Breast epithelium (tissue), 4 donors: ENCODE results near the gene MED8. TPM values are rescaled to one million over a fixed set of nuclear protein-coding genes. Genes with fewer than 3 reads are reported as not detected.

Experiments
- DNase-seq, 2 donors: peaks; one replicate each; pipeline ENCODE4 v3.0.0-alpha.2; 2019; ENCODE audit warnings: low spot score in 2 of 2
- H3K27ac ChIP-seq, 2 donors: fragments of 200-600 bp; sonication (generic) in 1 of 2; one replicate each; pipeline ENCODE4 v1.5.1; 2016 to 2019; ENCODE audit warnings: mild to moderate bottlenecking in 1 of 2
- H3K27me3 ChIP-seq, 2 donors: fragments of 200-600 bp; sonication (generic) in 1 of 2; one replicate each; pipeline versions ENCODE4 v1.5.1 to v1.6.0; 2017 to 2019; ENCODE audit warnings: control low read depth in 1 of 2, mild to moderate bottlenecking in 1 of 2
- H3K36me3 ChIP-seq: fragments of 200-600 bp; one replicate; pipeline ENCODE4 v1.5.1; 2019
- H3K4me1 ChIP-seq, 2 donors: fragments of 200-600 bp; sonication (generic); one replicate each; pipeline ENCODE4 v1.5.1; 2016 to 2019; ENCODE audit warnings: control low read depth in 1 of 2
- H3K4me3 ChIP-seq, 3 donors: fragments of 200-600 bp; sonication (generic); 1 replicate in 2 of 3; 2 replicates in 1 of 3; pipeline ENCODE4 v1.5.1; 2016 to 2019; ENCODE audit warnings: mild to moderate bottlenecking in 3 of 3, moderate library complexity in 2 of 3
- H3K9me3 ChIP-seq, 2 donors: fragments of 200-600 bp; sonication (generic) in 1 of 2; one replicate each; pipeline ENCODE4 v1.5.1; 2016 to 2019; ENCODE audit warnings: control low read depth in 1 of 2
- POLR2A ChIP-seq: fragments of 450-650 bp; IDR thresholded peaks from one replicate; pipeline ENCODE4 v1.6.1; 2016; ENCODE audit warnings: antibody characterized with exemption, mild to moderate bottlenecking, moderate library complexity
- POLR2AphosphoS5 ChIP-seq, 3 donors: sonication (generic); formaldehyde crosslinking; IDR thresholded peaks; one replicate each; pipeline ENCODE4 v1.6.1; 2017; ENCODE audit warnings: antibody characterized with exemption in 3 of 3
- intact Hi-C: fragments of 100-400 bp; cut with DNase I; formaldehyde crosslinking; loops from one replicate; pipeline ENCODE4 v1.15.1; 2023; ENCODE audit warnings: low total_unique reads
- total RNA-seq, 3 donors: library from RNA; depleted of rRNA; stranded (reverse); fragments of >200 nt; gene quantifications; one replicate each; pipeline ENCODE4 v1.1.0, GENCODE V29; 2016
- TF ChIP-seq, protein P1 (sequence below), 3 donors: fragments of 450-650 bp; IDR thresholded peaks; one replicate each; pipeline ENCODE4 v1.5.1; 2016 to 2017; ENCODE audit warnings: antibody characterized with exemption in 3 of 3, mild to moderate bottlenecking in 3 of 3, moderate library complexity in 3 of 3

The MED8 gene
- total RNA-seq, 3 donors from 2014 or later = 38.3 to 42.9 (median 38.8) TPM

GRCh38 chr1:43344267-43344850 is 45.2 kb downstream of the MED8 start:
- TF ChIP-seq POLR2A = no peak
- TF ChIP-seq, protein P1, sequence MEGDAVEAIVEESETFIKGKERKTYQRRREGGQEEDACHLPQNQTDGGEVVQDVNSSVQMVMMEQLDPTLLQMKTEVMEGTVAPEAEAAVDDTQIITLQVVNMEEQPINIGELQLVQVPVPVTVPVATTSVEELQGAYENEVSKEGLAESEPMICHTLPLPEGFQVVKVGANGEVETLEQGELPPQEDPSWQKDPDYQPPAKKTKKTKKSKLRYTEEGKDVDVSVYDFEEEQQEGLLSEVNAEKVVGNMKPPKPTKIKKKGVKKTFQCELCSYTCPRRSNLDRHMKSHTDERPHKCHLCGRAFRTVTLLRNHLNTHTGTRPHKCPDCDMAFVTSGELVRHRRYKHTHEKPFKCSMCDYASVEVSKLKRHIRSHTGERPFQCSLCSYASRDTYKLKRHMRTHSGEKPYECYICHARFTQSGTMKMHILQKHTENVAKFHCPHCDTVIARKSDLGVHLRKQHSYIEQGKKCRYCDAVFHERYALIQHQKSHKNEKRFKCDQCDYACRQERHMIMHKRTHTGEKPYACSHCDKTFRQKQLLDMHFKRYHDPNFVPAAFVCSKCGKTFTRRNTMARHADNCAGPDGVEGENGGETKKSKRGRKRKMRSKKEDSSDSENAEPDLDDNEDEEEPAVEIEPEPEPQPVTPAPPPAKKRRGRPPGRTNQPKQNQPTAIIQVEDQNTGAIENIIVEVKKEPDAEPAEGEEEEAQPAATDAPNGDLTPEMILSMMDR (IDR thresholded peaks at IDR 0.05) = no peak
- no peak for TF ChIP-seq POLR2AphosphoS5 (IDR thresholded peaks at IDR 0.05)
- Histone ChIP-seq H3K4me1 (no peaks in the 10 kb centered on the region), H3K4me3 (no peak overlapping the region), H3K36me3 (no peaks in the 10 kb centered on the region), H3K27me3 (no peaks in the 10 kb centered on the region), H3K9me3 (no peaks in the 10 kb centered on the region), H3K27ac (no peak overlapping the region)
- DNase-seq = no peak
- intact Hi-C loops = no loop called here

- intact Hi-C loops = no loop called here
- H3K27ac ChIP-seq = no peak overlapping the region
- H3K36me3 ChIP-seq = no peaks in the 10 kb centered on the region
- H3K4me3 ChIP-seq = no peak overlapping the region
- TF ChIP-seq, protein P1 (IDR thresholded peaks at IDR 0.05) = no peak
- TF ChIP-seq POLR2A = no peak
- TF ChIP-seq POLR2AphosphoS5 (IDR thresholded peaks at IDR 0.05) = no peak
- H3K9me3 ChIP-seq = no peaks in the 10 kb centered on the region
- H3K4me1 ChIP-seq = no peaks in the 10 kb centered on the region
- H3K27me3 ChIP-seq = no peaks in the 10 kb centered on the region
- DNase-seq = no peak
Measured at GRCh38 chr1:43340559-43340958, 49.0 kb downstream of the MED8 start.

- Histone ChIP-seq H3K27ac (no peak overlapping the region), H3K4me1 (no peaks in the 10 kb centered on the region), H3K9me3 (no peaks in the 10 kb centered on the region), H3K36me3 (no peaks in the 10 kb centered on the region), H3K4me3 (no peak overlapping the region), H3K27me3 (no peaks in the 10 kb centered on the region)
- TF ChIP-seq POLR2A (no peak), POLR2AphosphoS5 (IDR thresholded peaks at IDR 0.05) (no peak)
- TF ChIP-seq, protein P1 (IDR thresholded peaks at IDR 0.05) = no peak
- DNase-seq = no peak
- intact Hi-C loops = loop anchor here (1.0 kb wide), 1 partner anchor 44 kb away; no protein-coding TSS in a partner anchor
Measured at GRCh38 chr1:43339584-43340232, 49.9 kb downstream of the MED8 start.

GRCh38 chr1:43338001-43338400 is 51.6 kb downstream of the MED8 start:
- no peaks in the 10 kb centered on the region for H3K27me3 ChIP-seq
- no peaks in the 10 kb centered on the region for H3K36me3 ChIP-seq
- DNase-seq = no peak
- no peak for TF ChIP-seq POLR2A
- no peak for TF ChIP-seq POLR2AphosphoS5 (IDR thresholded peaks at IDR 0.05)
- TF ChIP-seq, protein P1 (IDR thresholded peaks at IDR 0.05) = no peak
- intact Hi-C loops = no loop called here
- H3K27ac ChIP-seq = no peak overlapping the region
- no peaks in the 10 kb centered on the region for H3K4me1 ChIP-seq
- no peak overlapping the region for H3K4me3 ChIP-seq
- no peaks in the 10 kb centered on the region for H3K9me3 ChIP-seq

- Histone ChIP-seq H3K27me3 (no peaks in the 10 kb centered on the region), H3K9me3 (no peaks in the 10 kb centered on the region), H3K4me3 (no peak within 1 kb of the TSS), H3K27ac (no peak within 1 kb of the TSS), H3K36me3 (no peaks in the 10 kb centered on the region), H3K4me1 (no peaks in the 10 kb centered on the region)
- no peak for DNase-seq
- intact Hi-C loops = no loop called here
- TF ChIP-seq, protein P1 (IDR thresholded peaks at IDR 0.05) = no peak
- TF ChIP-seq POLR2AphosphoS5 (IDR thresholded peaks at IDR 0.05) = no peak
- no peak for TF ChIP-seq POLR2A
Measured at GRCh38 chr1:43337588-43337987, 52.0 kb downstream of the MED8 start, which contains the start of gene MPL. TSS of gene MPL (plus strand) at chr1:43337818. CDS start at chr1:43337849, 31 bp downstream.
